IMR-90 (cell line): ENCODE measurements around the gene CDKL5. TPM values are rescaled to one million over a fixed set of nuclear protein-coding genes. Genes with fewer than 3 reads are reported as not detected.

ENCODE experiments used
- ATAC-seq: fragments of 200-7000 bp; cut with Tn5 transposase; 2 replicates; pipeline ENCODE4 v1.9.1; 2020; ENCODE audit warnings: low read depth, mild to moderate bottlenecking, moderate library complexity
- BruUV-seq: library from RNA; stranded (reverse); fragments of 400-500 nt; replicated peaks from 2 replicates; lab custom pipeline; 2021; lab: Mats Ljungman, UMichigan
- CTCF ChIA-PET: fragments of 300-600 bp; formaldehyde crosslinking; extraction: SDS; loops from one replicate; lab custom pipeline; 2021; ENCODE audit warnings: antibody characterized with exemption; lab: Yijun Ruan, JAX
- POLR2A ChIA-PET: fragments of 300-600 bp; sonication (Branson Sonifier 250); formaldehyde crosslinking; loops from one replicate; lab custom pipeline; 2022; ENCODE audit warnings: antibody characterized with exemption; ENCODE audit not compliant: unreplicated experiment; lab: Charles Lee
- DNase-seq: peaks from one replicate; pipeline ENCODE4 v3.0.0; 2013
- H2AFZ ChIP-seq: replicated peaks from 2 replicates; pipeline ENCODE3; 2013; ENCODE audit warnings: low read length, mild to moderate bottlenecking; ENCODE audit not compliant: poor library complexity
- H2AK5ac ChIP-seq: 2 replicates; pipeline ENCODE4 v1.6.1; 2013; ENCODE audit warnings: low read depth, low read length, inconsistent platforms
- H2AK9ac ChIP-seq: replicated peaks from 2 replicates; pipeline ENCODE3; 2013; ENCODE audit warnings: mild to moderate bottlenecking, low read depth, low read length, moderate library complexity; ENCODE audit not compliant: poor library complexity
- H2BK120ac ChIP-seq: 2 replicates; pipeline ENCODE4 v1.6.1; 2013; ENCODE audit warnings: low read depth, low read length, inconsistent platforms
- H2BK15ac ChIP-seq: 3 replicates; pipeline ENCODE4 v1.6.1; 2013; ENCODE audit warnings: low read depth, low read length, inconsistent platforms
- H2BK20ac ChIP-seq: 2 replicates; pipeline ENCODE4 v1.6.1; 2013; ENCODE audit warnings: low read depth, mild to moderate bottlenecking, inconsistent platforms, low read length, moderate library complexity
- H2BK5ac ChIP-seq: 2 replicates; pipeline ENCODE4 v1.6.1; 2013; ENCODE audit warnings: mild to moderate bottlenecking, low read depth, low read length, inconsistent platforms; ENCODE audit not compliant: poor library complexity, severe bottlenecking
- H3K14ac ChIP-seq: replicated peaks from 2 replicates; pipeline ENCODE4 v1.6.1; 2013; ENCODE audit warnings: low read depth, low read length, inconsistent platforms
- H3K18ac ChIP-seq: 2 replicates; pipeline ENCODE4 v1.6.1; 2013; ENCODE audit warnings: low read depth, low read length, control low read depth
- H3K23ac ChIP-seq: 2 replicates; pipeline ENCODE4 v1.6.1; 2013; ENCODE audit warnings: low read depth, low read length, inconsistent platforms
- H3K27ac ChIP-seq: 2 replicates; pipeline ENCODE4 v1.5.1; 2013; ENCODE audit warnings: mild to moderate bottlenecking, control low read depth, low read length; ENCODE audit not compliant: insufficient read depth
- H3K27me3 ChIP-seq: 2 replicates; pipeline ENCODE4 v1.6.1; 2013; ENCODE audit warnings: low read length; ENCODE audit not compliant: control insufficient read depth, insufficient read depth
- H3K36me3 ChIP-seq: 2 replicates; pipeline ENCODE4 v1.6.1; 2013; ENCODE audit warnings: low read length, mixed read lengths; ENCODE audit not compliant: control insufficient read depth, insufficient read depth
- H3K4ac ChIP-seq: 2 replicates; pipeline ENCODE4 v1.6.1; 2013; ENCODE audit warnings: low read depth, low read length, inconsistent platforms
- H3K4me1 ChIP-seq: 2 replicates; pipeline ENCODE4 v1.6.1; 2013; ENCODE audit warnings: low read length, mixed read lengths; ENCODE audit not compliant: control insufficient read depth, insufficient read depth
- H3K4me2 ChIP-seq: 2 replicates; pipeline ENCODE4 v1.6.1; 2013; ENCODE audit warnings: low read depth, mild to moderate bottlenecking, control low read depth, low read length, moderate library complexity
- H3K4me3 ChIP-seq: 2 replicates; pipeline ENCODE4 v1.5.1; 2013; ENCODE audit warnings: low read depth, mild to moderate bottlenecking, control low read depth, low read length, moderate library complexity; ENCODE audit not compliant: insufficient read depth
- H3K56ac ChIP-seq: 2 replicates; pipeline ENCODE4 v1.6.1; 2013; ENCODE audit warnings: low read length, inconsistent platforms; ENCODE audit not compliant: insufficient read depth; ENCODE audit errors: extremely low read depth
- H3K79me1 ChIP-seq, 2 experiments: 2 replicates each; pipeline ENCODE4 v1.6.1; 2013; ENCODE audit warnings: low read length in 2 of 2, inconsistent platforms in 1 of 2, low read depth in 1 of 2
- H3K9ac ChIP-seq: 2 replicates; pipeline ENCODE4 v1.6.1; 2013; ENCODE audit warnings: low read depth, low read length, control low read depth
- H3K9me1 ChIP-seq: 2 replicates; pipeline ENCODE4 v1.6.1; 2013; ENCODE audit warnings: low read length, inconsistent platforms; ENCODE audit not compliant: insufficient read depth
- H3K9me3 ChIP-seq: 2 replicates; pipeline ENCODE4 v1.6.1; 2013; ENCODE audit warnings: low read length; ENCODE audit not compliant: control insufficient read depth, insufficient read depth
- H4K20me1 ChIP-seq: 2 replicates; pipeline ENCODE4 v1.6.1; 2013; ENCODE audit warnings: low read length, inconsistent platforms; ENCODE audit not compliant: insufficient read depth
- H4K5ac ChIP-seq: 2 replicates; pipeline ENCODE4 v1.6.1; 2013; ENCODE audit warnings: mild to moderate bottlenecking, low read depth, low read length, control low read depth
- H4K8ac ChIP-seq, 2 experiments: 2 replicates each; pipeline ENCODE4 v1.6.1; 2013; ENCODE audit warnings: low read depth in 2 of 2, low read length in 2 of 2, control low read depth in 1 of 2, inconsistent platforms in 1 of 2
- H4K91ac ChIP-seq: 2 replicates; pipeline ENCODE4 v1.6.1; 2013; ENCODE audit warnings: low read depth, low read length, inconsistent platforms; ENCODE audit not compliant: insufficient read depth
- BHLHE40 ChIP-seq: fragments of 150-350 bp; IDR thresholded peaks from 2 replicates; pipeline ENCODE4 v1.6.1; 2016; ENCODE audit warnings: mild to moderate bottlenecking, low read depth, low read length
- CEBPB ChIP-seq: IDR thresholded peaks from 2 replicates; pipeline ENCODE4 v1.6.1; 2012; ENCODE audit warnings: low read depth, low read length, improper control_type of control experiment
- CHD1 ChIP-seq: IDR thresholded peaks from 2 replicates; pipeline ENCODE4 v1.6.1; 2012; ENCODE audit warnings: low read depth, low read length, improper control_type of control experiment
- CTCF ChIP-seq: conservative IDR thresholded peaks from 2 replicates; pipeline ENCODE4 v1.5.1; 2012; ENCODE audit warnings: mild to moderate bottlenecking, low read depth, low read length, improper control_type of control experiment
- ELK1 ChIP-seq: fragments of 150-350 bp; IDR thresholded peaks from 2 replicates; pipeline ENCODE4 v1.6.1; 2016; ENCODE audit warnings: low read depth, mild to moderate bottlenecking, low read length, moderate library complexity, borderline replicate concordance
- FOS ChIP-seq: fragments of 150-350 bp; IDR thresholded peaks from 2 replicates; pipeline ENCODE4 v1.6.1; 2016; ENCODE audit warnings: low read depth, low read length
- MAFK ChIP-seq: IDR thresholded peaks from 2 replicates; pipeline ENCODE4 v1.6.1; 2012; ENCODE audit warnings: low read depth, low read length, improper control_type of control experiment
- MAZ ChIP-seq: IDR thresholded peaks from 2 replicates; pipeline ENCODE4 v1.6.1; 2012; ENCODE audit warnings: low read depth, mild to moderate bottlenecking, low read length, improper control_type of control experiment, moderate library complexity, borderline replicate concordance
- MXI1 ChIP-seq: IDR thresholded peaks from 2 replicates; pipeline ENCODE4 v1.6.1; 2012; ENCODE audit warnings: low read depth, mild to moderate bottlenecking, low read length, moderate library complexity, borderline replicate concordance
- NFE2L2 ChIP-seq: fragments of 150-350 bp; IDR thresholded peaks from 2 replicates; pipeline ENCODE4 v1.6.1; 2016; ENCODE audit warnings: low read depth, mild to moderate bottlenecking, low read length
- POLR2A ChIP-seq: IDR thresholded peaks from 2 replicates; pipeline ENCODE4 v1.6.1; 2012; ENCODE audit warnings: mild to moderate bottlenecking, low read depth, low read length
- RAD21 ChIP-seq: IDR thresholded peaks from 2 replicates; pipeline ENCODE4 v1.6.1; 2012; ENCODE audit warnings: low read length, improper control_type of control experiment
- RCOR1 ChIP-seq: IDR thresholded peaks from 2 replicates; pipeline ENCODE4 v1.6.1; 2012; ENCODE audit warnings: mild to moderate bottlenecking, low read length, improper control_type of control experiment; ENCODE audit not compliant: insufficient replicate concordance
- RFX5 ChIP-seq: IDR thresholded peaks from 2 replicates; pipeline ENCODE4 v1.8.0; 2012; ENCODE audit warnings: low read depth, mild to moderate bottlenecking, low read length, moderate library complexity
- SMC3 ChIP-seq: fragments of 150-350 bp; IDR thresholded peaks from 2 replicates; pipeline ENCODE4 v1.6.1; 2016; ENCODE audit warnings: low read depth, mild to moderate bottlenecking, antibody characterized with exemption, low read length, moderate library complexity
- USF2 ChIP-seq: fragments of 150-350 bp; IDR thresholded peaks from 2 replicates; pipeline ENCODE4 v1.6.1; 2017; ENCODE audit warnings: mild to moderate bottlenecking, antibody characterized with exemption, low read length, low read depth
- WGBS, 2 experiments: methylation state at CpG; one replicate each; pipeline versions ENCODE4 v1.1.5 to v1.1.7; 2013; ENCODE audit warnings: missing lambda C conversion rate in 2 of 2; ENCODE audit not compliant: insufficient read length in 1 of 2; ENCODE audit errors: extremely low coverage in 2 of 2; 5-methylcytosine and 5-hydroxymethylcytosine counted together
- dilution Hi-C: fragments of 300-500 bp; cut with HindIII; formaldehyde crosslinking; loops from one replicate; pipeline ENCODE4 v1.14.3; 2018; ENCODE audit warnings: low sequenced_read_pairs; ENCODE audit not compliant: unreplicated experiment
- in situ Hi-C: fragments of 300-500 bp; cut with MboI; formaldehyde crosslinking; loops from 3 replicates; pipeline ENCODE4 v1.14.3; 2019; ENCODE audit warnings: low sequenced_read_pairs, inconsistent platforms, mixed read lengths
- intact Hi-C: fragments of 100-400 bp; cut with micrococcal nuclease; formaldehyde crosslinking; loops from 2 replicates; pipeline ENCODE4 v1.10.0; 2022
- polyA plus RNA-seq, 3 experiments: library from polyadenylated mRNA; depleted of rRNA; stranded (reverse); fragments of >200 nt; gene quantifications; 2 replicates each; pipeline ENCODE4 v1.2.3, GENCODE V29; 2012; ENCODE audit warnings: low replicate concordance in 1 of 3
- total RNA-seq: library from RNA; depleted of rRNA; stranded (reverse); fragments of >200 nt; gene quantifications from 2 replicates; pipeline ENCODE4 v1.2.3, GENCODE V29; 2012

CDKL5 gene
- total and polyA plus RNA-seq, 2 of the 4 experiments (the other 2 are of a cell fraction): 3.5 to 9.7 TPM

GRCh38 chrX:18549643-18550042, 124.2 kb downstream of the CDKL5 start:
- Histone ChIP-seq H4K8ac (no peak overlapping the region), H2AK9ac (no peak overlapping the region), H4K5ac (no peak overlapping the region), H3K9ac (no peak overlapping the region), H3K14ac (no peak overlapping the region), H3K4me2 (no peak overlapping the region), H3K9me3 (no peaks in the 10 kb centered on the region), H4K91ac (no peak overlapping the region), H3K18ac (no peak overlapping the region), H2BK5ac (no peak overlapping the region), H2AFZ (no peak overlapping the region), H3K4me3 (no peak overlapping the region), H4K20me1 (peaks cover 3% of the 10 kb centered on the region; the same call in 1 of the 2 replicates), H2BK20ac (no peak overlapping the region), H3K4me1 (no peaks in the 10 kb centered on the region), H3K23ac (no peak overlapping the region), H2AK5ac (no peak overlapping the region), H2BK15ac (no peak overlapping the region), H3K27ac (no peak overlapping the region), H3K79me1 (peaks cover 4 to 6% of the 10 kb centered on the region in 2 experiments; a peak in 1 of 4 replicates), H3K9me1 (no peaks in the 10 kb centered on the region; the same call in 1 of the 2 replicates), H3K56ac (no peak overlapping the region), H3K27me3 (no peaks in the 10 kb centered on the region), H2BK120ac (no peak overlapping the region), H3K4ac (no peak overlapping the region), H3K36me3 (no peaks in the 10 kb centered on the region)
- ChIA-PET POLR2A (no interaction called here), CTCF (no interaction called here)
- intact Hi-C loops (no loop called here), in situ Hi-C loops (no loop called here), dilution Hi-C loops (no loop called here)
- no peak for ATAC-seq
- BruUV-seq: no TSS peak
- no CpG with 5 or more reads among the region's 1 CpG for WGBS, 2 experiments
- DNase-seq: no peak
- TF ChIP-seq SMC3: no peak
- TF ChIP-seq MXI1: no peak
- TF ChIP-seq FOS: no peak
- no peak for TF ChIP-seq RFX5
- no peak for TF ChIP-seq RCOR1
- TF ChIP-seq USF2: no peak
- no peak for TF ChIP-seq POLR2A
- TF ChIP-seq MAFK: no peak
- no peak for TF ChIP-seq NFE2L2
- TF ChIP-seq CTCF: no peak
- no peak for TF ChIP-seq CHD1
- TF ChIP-seq BHLHE40: no peak
- no peak for TF ChIP-seq RAD21
- TF ChIP-seq MAZ: no peak
- no peak for TF ChIP-seq CEBPB
- no peak for TF ChIP-seq ELK1
